Measurements from ENCODE around the gene TBCCD1.

GRCh38 chr3:186510374-186511079 is 56.6 kb downstream of the TBCCD1 start:
- TF ChIP-seq CTCF (IDR thresholded peaks at IDR 0.05 in 8 of 11, conservative IDR thresholded peaks at IDR 0.05 in 3 of 11) (no peak), POLR2A (IDR thresholded peaks at IDR 0.05) (no peak), POLR2AphosphoS5 (IDR thresholded peaks at IDR 0.05) (no peak)
